CD8-positive, alpha-beta memory T cell (primary cell): Measurements from ENCODE around the gene MED27. TPM values are rescaled to one million over a fixed set of nuclear protein-coding genes. Genes with fewer than 3 reads are reported as not detected.

ENCODE experiments used
- CTCF ChIA-PET: fragments of 350-600 bp; sonication (Branson Sonifier 250); formaldehyde crosslinking; loops from one replicate; lab custom pipeline; 2021; ENCODE audit warnings: antibody characterized with exemption; lab: Charles Lee
- POLR2A ChIA-PET: fragments of 350-600 bp; sonication (Branson Sonifier 250); formaldehyde crosslinking; loops from one replicate; lab custom pipeline; 2021; ENCODE audit warnings: antibody characterized with exemption; lab: Charles Lee
- DNase-seq, 5 donors: peaks; one replicate each; pipeline versions ENCODE4 v3.0.0 to v3.0.0-alpha.2; 2020 to 2022; ENCODE audit warnings: mixed read lengths in 1 of 5
- H3K27ac ChIP-seq: one replicate; pipeline ENCODE4 v1.7.0; 2013; ENCODE audit warnings: low read depth, mild to moderate bottlenecking, low read length, moderate library complexity
- H3K27me3 ChIP-seq: 2 replicates; pipeline ENCODE4 v1.7.0; 2013; ENCODE audit warnings: low read length, mild to moderate bottlenecking; ENCODE audit not compliant: insufficient read depth, poor library complexity, severe bottlenecking
- H3K36me3 ChIP-seq: 2 replicates; pipeline ENCODE4 v1.7.0; 2013; ENCODE audit warnings: mild to moderate bottlenecking, low read length, moderate library complexity; ENCODE audit not compliant: insufficient read depth
- H3K4me1 ChIP-seq: 2 replicates; pipeline ENCODE4 v1.7.0; 2013; ENCODE audit warnings: mild to moderate bottlenecking, low read length, moderate library complexity; ENCODE audit not compliant: insufficient read depth
- H3K4me3 ChIP-seq: 2 replicates; pipeline ENCODE4 v1.7.0; 2013; ENCODE audit warnings: mild to moderate bottlenecking, low read length
- H3K9me3 ChIP-seq: 2 replicates; pipeline ENCODE4 v1.7.0; 2013; ENCODE audit warnings: mild to moderate bottlenecking, low read length
- H3K27ac Mint-ChIP-seq, 8 donors: one replicate each; pipeline ENCODE4 v1.8.0; 2020 to 2021; ENCODE audit warnings: mixed read lengths in 8 of 8, mild to moderate bottlenecking in 6 of 8, inconsistent platforms in 3 of 8, moderate library complexity in 3 of 8
- H3K27me3 Mint-ChIP-seq, 2 donors: one replicate each; pipeline ENCODE4 v1.8.0; 2020 to 2021; ENCODE audit warnings: mixed read lengths in 2 of 2, mild to moderate bottlenecking in 1 of 2, moderate library complexity in 1 of 2
- H3K36me3 Mint-ChIP-seq, 3 donors: one replicate each; pipeline ENCODE4 v1.8.0; 2020 to 2021; ENCODE audit warnings: mixed read lengths in 3 of 3, inconsistent platforms in 1 of 3, mild to moderate bottlenecking in 1 of 3
- H3K4me1 Mint-ChIP-seq, 3 donors: one replicate each; pipeline ENCODE4 v1.8.0; 2020 to 2021; ENCODE audit warnings: mixed read lengths in 3 of 3, inconsistent platforms in 1 of 3, mild to moderate bottlenecking in 1 of 3
- H3K4me3 Mint-ChIP-seq, 7 donors: one replicate each; pipeline ENCODE4 v1.8.0; 2020 to 2021; ENCODE audit warnings: mixed read lengths in 7 of 7, mild to moderate bottlenecking in 6 of 7, moderate library complexity in 4 of 7, inconsistent platforms in 2 of 7
- H3K9me3 Mint-ChIP-seq, 5 donors: one replicate each; pipeline ENCODE4 v1.8.0; 2020 to 2022; ENCODE audit warnings: mixed read lengths in 5 of 5, mild to moderate bottlenecking in 3 of 5, moderate library complexity in 2 of 5, inconsistent platforms in 1 of 5
- polyA plus RNA-seq: library from polyadenylated mRNA; unstranded; fragments of 300-500 nt; fragmentation: Illumina TruSeq; gene quantifications from one replicate; pipeline ENCODE4 v1.2.3, GENCODE V29; 2021
- total RNA-seq, 2 experiments: library from RNA; stranded (reverse); gene quantifications; one replicate each; pipeline ENCODE4 v1.2.3, GENCODE V29; 2021

Gene MED27
- total and polyA plus RNA-seq, 3 experiments from 2014 or later, result 31.6 to 39.7 (median 35.9) TPM

- CTCF ChIA-PET, result no interaction called here
- no peak for DNase-seq
- H3K27ac ChIP-seq, result no peak overlapping the region
- no peaks in the 10 kb centered on the region for H3K27me3 ChIP-seq
- peak overlapping the region in 3 of 8 donors; percentile 12 to 87 (median 23) for H3K27ac Mint-ChIP-seq
- no peaks in the 10 kb centered on the region for H3K9me3 ChIP-seq
- H3K4me1 ChIP-seq, result no peaks in the 10 kb centered on the region
- H3K36me3 Mint-ChIP-seq, result peaks cover 0 to 36% (median 5%) of the 10 kb centered on the region in 3 donors
- H3K4me3 Mint-ChIP-seq, result no peak overlapping the region
- no peaks in the 10 kb centered on the region for H3K9me3 Mint-ChIP-seq
- POLR2A ChIA-PET, result no interaction called here
- H3K36me3 ChIP-seq, result no peaks in the 10 kb centered on the region
- peaks cover 2 to 12% (median 5%) of the 10 kb centered on the region in 3 donors for H3K4me1 Mint-ChIP-seq
- no peaks in the 10 kb centered on the region for H3K27me3 Mint-ChIP-seq
- no peak overlapping the region for H3K4me3 ChIP-seq
Observed at GRCh38 chr9:131876486-131876885, 203.2 kb downstream of the MED27 start.

- H3K4me1 Mint-ChIP-seq, result peaks cover 2 to 12% (median 5%) of the 10 kb centered on the region in 3 donors
- ChIA-PET POLR2A (no interaction called here), CTCF (no interaction called here)
- H3K27me3 ChIP-seq, result no peaks in the 10 kb centered on the region
- H3K27ac Mint-ChIP-seq, result peak overlapping the region in 3 of 8 donors; percentile 12 to 87 (median 23)
- H3K4me3 ChIP-seq, result no peak overlapping the region
- no peaks in the 10 kb centered on the region for H3K9me3 ChIP-seq
- no peak for DNase-seq
- H3K27ac ChIP-seq, result no peak overlapping the region
- peaks cover 0 to 38% (median 7%) of the 10 kb centered on the region in 3 donors for H3K36me3 Mint-ChIP-seq
- no peak overlapping the region for H3K4me3 Mint-ChIP-seq
- no peaks in the 10 kb centered on the region for H3K36me3 ChIP-seq
- H3K9me3 Mint-ChIP-seq, result no peaks in the 10 kb centered on the region
- no peaks in the 10 kb centered on the region for H3K4me1 ChIP-seq
- H3K27me3 Mint-ChIP-seq, result no peaks in the 10 kb centered on the region
Observed at GRCh38 chr9:131875828-131876485, 203.7 kb downstream of the MED27 start.

- Mint-ChIP-seq H3K4me1 (peaks cover 2 to 12% (median 5%) of the 10 kb centered on the region in 3 donors), H3K27me3 (no peaks in the 10 kb centered on the region), H3K9me3 (no peaks in the 10 kb centered on the region), H3K27ac (peak overlapping the region in 3 of 8 donors; percentile 42 to 47 (median 44)), H3K4me3 (no peak overlapping the region), H3K36me3 (peaks cover 0 to 36% (median 5%) of the 10 kb centered on the region in 3 donors)
- POLR2A ChIA-PET, result no interaction called here
- Histone ChIP-seq H3K4me1 (no peaks in the 10 kb centered on the region), H3K27me3 (no peaks in the 10 kb centered on the region), H3K27ac (no peak overlapping the region), H3K9me3 (no peaks in the 10 kb centered on the region), H3K4me3 (no peak overlapping the region), H3K36me3 (no peaks in the 10 kb centered on the region)
- DNase-seq, result no peak
- CTCF ChIA-PET, result no interaction called here
Observed at GRCh38 chr9:131874916-131875670, 204.6 kb downstream of the MED27 start.

GRCh38 chr9:131874447-131874846 is 205.2 kb downstream of the MED27 start:
- DNase-seq, result no peak
- Mint-ChIP-seq H3K4me1 (peaks cover 2 to 12% (median 5%) of the 10 kb centered on the region in 3 donors), H3K9me3 (no peaks in the 10 kb centered on the region), H3K27me3 (no peaks in the 10 kb centered on the region), H3K36me3 (peaks cover 0 to 35% (median 5%) of the 10 kb centered on the region in 3 donors), H3K27ac (peak overlapping the region in 1 of 8 donors; percentile 24), H3K4me3 (no peak overlapping the region)
- Histone ChIP-seq H3K4me1 (no peaks in the 10 kb centered on the region), H3K9me3 (no peaks in the 10 kb centered on the region), H3K27ac (no peak overlapping the region), H3K36me3 (no peaks in the 10 kb centered on the region), H3K4me3 (no peak overlapping the region), H3K27me3 (no peaks in the 10 kb centered on the region)
- POLR2A ChIA-PET, result no interaction called here
- CTCF ChIA-PET, result no interaction called here

GRCh38 chr9:131873891-131874440 is 205.7 kb downstream of the MED27 start:
- H3K36me3 ChIP-seq, result no peaks in the 10 kb centered on the region
- DNase-seq, result no peak
- no peak overlapping the region for H3K4me3 ChIP-seq
- peak overlapping the region in 1 of 8 donors; percentile 24 for H3K27ac Mint-ChIP-seq
- ChIA-PET POLR2A (no interaction called here), CTCF (no interaction called here)
- H3K4me3 Mint-ChIP-seq, result no peak overlapping the region
- H3K4me1 ChIP-seq, result no peaks in the 10 kb centered on the region
- H3K27me3 ChIP-seq, result no peaks in the 10 kb centered on the region
- no peak overlapping the region for H3K27ac ChIP-seq
- H3K36me3 Mint-ChIP-seq, result peaks cover 0 to 40% (median 5%) of the 10 kb centered on the region in 3 donors
- no peaks in the 10 kb centered on the region for H3K27me3 Mint-ChIP-seq
- no peaks in the 10 kb centered on the region for H3K9me3 ChIP-seq
- no peaks in the 10 kb centered on the region for H3K9me3 Mint-ChIP-seq
- H3K4me1 Mint-ChIP-seq, result peaks cover 2 to 12% (median 5%) of the 10 kb centered on the region in 3 donors

GRCh38 chr9:131873335-131873734 is 206.3 kb downstream of the MED27 start:
- no peak for DNase-seq
- POLR2A ChIA-PET, result no interaction called here

GRCh38 chr9:131872702-131873101 is 207.0 kb downstream of the MED27 start:
- Histone ChIP-seq H3K27ac (no peak overlapping the region), H3K36me3 (no peaks in the 10 kb centered on the region), H3K9me3 (no peaks in the 10 kb centered on the region), H3K27me3 (no peaks in the 10 kb centered on the region), H3K4me1 (no peaks in the 10 kb centered on the region), H3K4me3 (no peak overlapping the region)
- Mint-ChIP-seq H3K9me3 (no peaks in the 10 kb centered on the region), H3K27me3 (no peaks in the 10 kb centered on the region), H3K4me3 (no peak overlapping the region), H3K36me3 (peaks cover 0 to 36% (median 5%) of the 10 kb centered on the region in 3 donors), H3K27ac (peak overlapping the region in 1 of 8 donors; percentile 3), H3K4me1 (peaks cover 2 to 12% (median 5%) of the 10 kb centered on the region in 3 donors)
- POLR2A ChIA-PET, result no interaction called here
- no peak for DNase-seq
- CTCF ChIA-PET, result no interaction called here

More at GRCh38 chr9:131873335-131873734, 206.3 kb downstream of the MED27 start:
- Histone ChIP-seq H3K4me3 (no peak overlapping the region), H3K36me3 (no peaks in the 10 kb centered on the region), H3K27me3 (no peaks in the 10 kb centered on the region), H3K27ac (no peak overlapping the region), H3K4me1 (no peaks in the 10 kb centered on the region), H3K9me3 (no peaks in the 10 kb centered on the region)
- Mint-ChIP-seq H3K4me1 (peaks cover 2 to 12% (median 5%) of the 10 kb centered on the region in 3 donors), H3K27ac (no peak overlapping the region), H3K36me3 (peaks cover 0 to 36% (median 5%) of the 10 kb centered on the region in 3 donors), H3K4me3 (no peak overlapping the region), H3K27me3 (no peaks in the 10 kb centered on the region), H3K9me3 (no peaks in the 10 kb centered on the region)
- CTCF ChIA-PET, result no interaction called here

- H3K9me3 ChIP-seq, result no peaks in the 10 kb centered on the region
- H3K4me3 Mint-ChIP-seq, result no peak overlapping the region
- H3K27ac ChIP-seq, result no peak overlapping the region
- H3K9me3 Mint-ChIP-seq, result no peaks in the 10 kb centered on the region
- no peaks in the 10 kb centered on the region for H3K27me3 ChIP-seq
- no peaks in the 10 kb centered on the region for H3K27me3 Mint-ChIP-seq
- no peaks in the 10 kb centered on the region for H3K4me1 ChIP-seq
- DNase-seq, result no peak
- peaks cover 0 to 35% (median 5%) of the 10 kb centered on the region in 3 donors for H3K36me3 Mint-ChIP-seq
- H3K27ac Mint-ChIP-seq, result peak overlapping the region in 1 of 8 donors; percentile 19
- no peaks in the 10 kb centered on the region for H3K36me3 ChIP-seq
- H3K4me1 Mint-ChIP-seq, result peaks cover 2 to 12% (median 5%) of the 10 kb centered on the region in 3 donors
- POLR2A ChIA-PET, result no interaction called here
- no peak overlapping the region for H3K4me3 ChIP-seq
- CTCF ChIA-PET, result no interaction called here
Observed at GRCh38 chr9:131872006-131872405, 207.7 kb downstream of the MED27 start.
